IMR-90 (cell line): Measurements from ENCODE around the gene CYSRT1.

Experiments used
- BHLHE40 ChIP-seq: fragments of 150-350 bp; IDR thresholded peaks from 2 replicates; pipeline ENCODE4 v1.6.1; 2016; ENCODE audit warnings: mild to moderate bottlenecking, low read depth, low read length
- CEBPB ChIP-seq: IDR thresholded peaks from 2 replicates; pipeline ENCODE4 v1.6.1; 2012; ENCODE audit warnings: low read depth, low read length, improper control_type of control experiment
- FOS ChIP-seq: fragments of 150-350 bp; IDR thresholded peaks from 2 replicates; pipeline ENCODE4 v1.6.1; 2016; ENCODE audit warnings: low read depth, low read length
- MAZ ChIP-seq: IDR thresholded peaks from 2 replicates; pipeline ENCODE4 v1.6.1; 2012; ENCODE audit warnings: low read depth, mild to moderate bottlenecking, low read length, improper control_type of control experiment, moderate library complexity, borderline replicate concordance
- MXI1 ChIP-seq: IDR thresholded peaks from 2 replicates; pipeline ENCODE4 v1.6.1; 2012; ENCODE audit warnings: low read depth, mild to moderate bottlenecking, low read length, moderate library complexity, borderline replicate concordance
- POLR2A ChIP-seq: IDR thresholded peaks from 2 replicates; pipeline ENCODE4 v1.6.1; 2012; ENCODE audit warnings: mild to moderate bottlenecking, low read depth, low read length
- RAD21 ChIP-seq: IDR thresholded peaks from 2 replicates; pipeline ENCODE4 v1.6.1; 2012; ENCODE audit warnings: low read length, improper control_type of control experiment
- RCOR1 ChIP-seq: IDR thresholded peaks from 2 replicates; pipeline ENCODE4 v1.6.1; 2012; ENCODE audit warnings: mild to moderate bottlenecking, low read length, improper control_type of control experiment; ENCODE audit not compliant: insufficient replicate concordance
- RFX5 ChIP-seq: IDR thresholded peaks from 2 replicates; pipeline ENCODE4 v1.8.0; 2012; ENCODE audit warnings: low read depth, mild to moderate bottlenecking, low read length, moderate library complexity
- SMC3 ChIP-seq: fragments of 150-350 bp; IDR thresholded peaks from 2 replicates; pipeline ENCODE4 v1.6.1; 2016; ENCODE audit warnings: low read depth, mild to moderate bottlenecking, antibody characterized with exemption, low read length, moderate library complexity
- TF ChIP-seq, protein P1 (sequence below): conservative IDR thresholded peaks from 2 replicates; pipeline ENCODE4 v1.5.1; 2012; ENCODE audit warnings: mild to moderate bottlenecking, low read depth, low read length, improper control_type of control experiment
- TF ChIP-seq, protein P2 (sequence below): fragments of 150-350 bp; IDR thresholded peaks from 2 replicates; pipeline ENCODE4 v1.6.1; 2016; ENCODE audit warnings: low read depth, mild to moderate bottlenecking, low read length, moderate library complexity, borderline replicate concordance
- TF ChIP-seq, protein P3 (sequence below): fragments of 150-350 bp; IDR thresholded peaks from 2 replicates; pipeline ENCODE4 v1.6.1; 2017; ENCODE audit warnings: mild to moderate bottlenecking, antibody characterized with exemption, low read length, low read depth

DNA sequence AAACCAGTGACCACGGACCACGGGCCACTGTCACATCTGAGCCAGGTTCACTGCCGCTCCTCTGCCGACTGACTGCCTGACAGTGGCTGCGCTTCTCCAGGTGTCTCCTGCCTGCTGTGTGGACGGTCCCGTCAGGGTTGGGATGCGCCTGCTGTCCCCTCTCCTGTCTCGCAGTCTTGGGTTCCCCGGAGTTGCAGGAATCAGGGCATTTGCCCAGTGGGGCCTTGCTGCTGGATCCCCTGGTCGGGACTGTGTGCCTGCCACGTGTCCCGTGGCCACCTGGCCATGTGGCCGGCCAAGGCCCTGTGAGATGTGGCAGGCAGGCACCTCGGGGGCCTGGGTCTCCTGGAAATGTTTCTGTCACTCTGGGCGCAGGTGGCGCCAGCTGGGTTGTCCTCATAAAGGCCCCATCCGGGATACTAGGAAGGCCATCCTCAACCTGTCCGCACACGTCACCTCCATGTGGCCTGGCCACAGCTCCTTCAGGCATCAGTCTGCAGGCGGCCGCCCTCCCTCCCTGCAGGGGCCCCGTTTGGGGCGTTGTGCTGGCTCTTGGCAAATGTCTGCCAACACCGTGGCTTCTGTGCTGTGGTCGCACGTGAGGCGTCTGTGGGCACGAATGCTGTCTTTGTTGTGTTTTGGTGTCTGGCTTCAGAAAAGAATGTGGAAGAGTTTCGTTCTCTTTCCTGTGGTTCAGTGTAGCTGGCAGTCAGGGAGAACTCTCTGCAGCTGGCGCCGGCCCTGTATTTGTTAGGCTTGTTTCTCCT lies 46.1 kb downstream of the CYSRT1 start:
- TF ChIP-seq, protein P1, sequence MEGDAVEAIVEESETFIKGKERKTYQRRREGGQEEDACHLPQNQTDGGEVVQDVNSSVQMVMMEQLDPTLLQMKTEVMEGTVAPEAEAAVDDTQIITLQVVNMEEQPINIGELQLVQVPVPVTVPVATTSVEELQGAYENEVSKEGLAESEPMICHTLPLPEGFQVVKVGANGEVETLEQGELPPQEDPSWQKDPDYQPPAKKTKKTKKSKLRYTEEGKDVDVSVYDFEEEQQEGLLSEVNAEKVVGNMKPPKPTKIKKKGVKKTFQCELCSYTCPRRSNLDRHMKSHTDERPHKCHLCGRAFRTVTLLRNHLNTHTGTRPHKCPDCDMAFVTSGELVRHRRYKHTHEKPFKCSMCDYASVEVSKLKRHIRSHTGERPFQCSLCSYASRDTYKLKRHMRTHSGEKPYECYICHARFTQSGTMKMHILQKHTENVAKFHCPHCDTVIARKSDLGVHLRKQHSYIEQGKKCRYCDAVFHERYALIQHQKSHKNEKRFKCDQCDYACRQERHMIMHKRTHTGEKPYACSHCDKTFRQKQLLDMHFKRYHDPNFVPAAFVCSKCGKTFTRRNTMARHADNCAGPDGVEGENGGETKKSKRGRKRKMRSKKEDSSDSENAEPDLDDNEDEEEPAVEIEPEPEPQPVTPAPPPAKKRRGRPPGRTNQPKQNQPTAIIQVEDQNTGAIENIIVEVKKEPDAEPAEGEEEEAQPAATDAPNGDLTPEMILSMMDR = no peak
- no peak for TF ChIP-seq BHLHE40
- no peak for TF ChIP-seq RAD21
- no peak for TF ChIP-seq POLR2A
- TF ChIP-seq MAZ = no peak
- no peak for TF ChIP-seq SMC3
- no peak for TF ChIP-seq CEBPB
- no peak for TF ChIP-seq RCOR1
- TF ChIP-seq, protein P2, sequence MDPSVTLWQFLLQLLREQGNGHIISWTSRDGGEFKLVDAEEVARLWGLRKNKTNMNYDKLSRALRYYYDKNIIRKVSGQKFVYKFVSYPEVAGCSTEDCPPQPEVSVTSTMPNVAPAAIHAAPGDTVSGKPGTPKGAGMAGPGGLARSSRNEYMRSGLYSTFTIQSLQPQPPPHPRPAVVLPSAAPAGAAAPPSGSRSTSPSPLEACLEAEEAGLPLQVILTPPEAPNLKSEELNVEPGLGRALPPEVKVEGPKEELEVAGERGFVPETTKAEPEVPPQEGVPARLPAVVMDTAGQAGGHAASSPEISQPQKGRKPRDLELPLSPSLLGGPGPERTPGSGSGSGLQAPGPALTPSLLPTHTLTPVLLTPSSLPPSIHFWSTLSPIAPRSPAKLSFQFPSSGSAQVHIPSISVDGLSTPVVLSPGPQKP = no peak
- no peak for TF ChIP-seq RFX5
- TF ChIP-seq MXI1 = no peak
- TF ChIP-seq, protein P3, sequence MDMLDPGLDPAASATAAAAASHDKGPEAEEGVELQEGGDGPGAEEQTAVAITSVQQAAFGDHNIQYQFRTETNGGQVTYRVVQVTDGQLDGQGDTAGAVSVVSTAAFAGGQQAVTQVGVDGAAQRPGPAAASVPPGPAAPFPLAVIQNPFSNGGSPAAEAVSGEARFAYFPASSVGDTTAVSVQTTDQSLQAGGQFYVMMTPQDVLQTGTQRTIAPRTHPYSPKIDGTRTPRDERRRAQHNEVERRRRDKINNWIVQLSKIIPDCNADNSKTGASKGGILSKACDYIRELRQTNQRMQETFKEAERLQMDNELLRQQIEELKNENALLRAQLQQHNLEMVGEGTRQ = no peak
- no peak for TF ChIP-seq FOS
